Activated CD4-positive, alpha-beta T cell treated with anti-CD3 and anti-CD28 coated beads for 4 hours (primary cell): ENCODE results near the gene PNLIPRP1.

Experiments used
- DNase-seq, 2 donors: peaks; one replicate each; pipeline ENCODE4 v3.0.0-alpha.2; 2020

Gene PNLIPRP1

DNA sequence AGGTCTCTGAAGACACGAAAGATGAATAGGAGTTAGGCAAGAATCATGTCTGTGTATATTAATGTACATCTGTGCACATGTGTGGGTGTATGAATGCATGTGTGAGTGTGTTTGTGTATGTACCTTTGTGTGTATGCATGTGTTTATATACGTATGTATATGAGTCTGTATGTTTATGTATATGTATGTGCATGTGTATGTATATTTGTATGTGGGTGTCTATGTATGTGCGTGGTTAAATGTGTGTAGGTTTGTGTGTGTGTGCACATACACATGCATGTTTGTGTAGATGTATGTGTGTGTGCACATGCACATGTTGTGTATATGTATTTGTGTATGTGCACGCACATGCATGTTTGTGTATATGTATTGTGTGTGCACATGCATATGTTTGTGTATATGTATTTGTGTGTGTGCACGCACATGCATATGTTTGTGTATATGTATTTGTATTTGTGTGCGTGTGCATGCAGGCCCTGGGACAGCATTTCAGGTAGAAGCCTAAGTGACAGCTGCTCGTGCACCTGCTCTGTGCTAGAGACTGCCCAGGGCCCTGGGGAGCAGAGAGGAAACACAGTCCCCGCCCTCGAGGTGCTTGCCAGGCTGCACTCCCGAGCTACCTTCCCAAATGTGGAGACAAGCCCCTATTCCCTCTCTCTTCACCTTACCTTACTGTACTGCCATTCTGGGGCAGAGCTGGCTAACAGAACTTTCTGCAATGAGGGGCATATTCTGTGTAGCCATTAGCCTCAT, 12.1 kb downstream of the PNLIPRP1 start:
- no peak for DNase-seq

DNA sequence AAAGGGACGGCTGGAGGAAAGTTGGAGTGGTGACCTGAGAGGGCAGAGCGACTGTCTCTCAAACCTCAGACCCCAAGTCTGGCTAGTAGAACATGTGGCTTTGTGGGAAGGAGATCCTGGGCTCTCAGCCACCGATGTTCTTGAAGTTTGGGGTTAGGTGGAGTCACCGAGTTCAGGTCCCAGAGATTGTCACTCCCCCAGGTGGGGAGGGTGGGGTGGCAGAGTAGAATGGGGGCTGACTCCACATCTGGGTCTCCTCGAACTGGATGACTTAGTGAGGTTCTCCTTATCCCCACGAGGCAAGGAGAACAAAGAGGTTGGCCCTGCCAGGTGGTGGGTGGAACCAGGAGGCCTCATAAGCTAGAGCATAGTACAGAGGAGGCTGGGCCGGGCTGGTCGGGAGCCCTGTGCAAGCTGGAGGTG, 15.3 kb downstream of the PNLIPRP1 start:
- no peak for DNase-seq

DNA sequence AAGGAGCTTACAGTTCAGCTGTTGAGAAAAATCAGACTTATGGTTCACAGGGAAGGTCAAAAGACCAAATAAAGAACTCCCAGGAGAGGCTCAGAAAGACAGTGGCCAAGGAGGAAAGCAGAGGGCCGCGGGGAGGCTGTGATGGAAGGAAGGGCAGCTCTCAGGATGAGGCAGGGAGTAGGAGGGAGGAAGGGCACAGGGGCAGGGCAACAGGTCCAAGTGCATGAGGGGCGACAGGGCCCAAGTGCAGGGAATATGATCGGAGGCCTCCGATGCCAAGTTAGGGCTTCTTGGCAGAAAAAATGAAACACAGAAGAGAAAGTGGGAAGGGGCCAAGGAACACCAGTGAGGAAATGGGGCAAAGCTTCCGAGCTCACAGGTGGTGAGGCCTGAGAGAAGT, 16.6 kb downstream of the PNLIPRP1 start:
- no peak for DNase-seq

DNA sequence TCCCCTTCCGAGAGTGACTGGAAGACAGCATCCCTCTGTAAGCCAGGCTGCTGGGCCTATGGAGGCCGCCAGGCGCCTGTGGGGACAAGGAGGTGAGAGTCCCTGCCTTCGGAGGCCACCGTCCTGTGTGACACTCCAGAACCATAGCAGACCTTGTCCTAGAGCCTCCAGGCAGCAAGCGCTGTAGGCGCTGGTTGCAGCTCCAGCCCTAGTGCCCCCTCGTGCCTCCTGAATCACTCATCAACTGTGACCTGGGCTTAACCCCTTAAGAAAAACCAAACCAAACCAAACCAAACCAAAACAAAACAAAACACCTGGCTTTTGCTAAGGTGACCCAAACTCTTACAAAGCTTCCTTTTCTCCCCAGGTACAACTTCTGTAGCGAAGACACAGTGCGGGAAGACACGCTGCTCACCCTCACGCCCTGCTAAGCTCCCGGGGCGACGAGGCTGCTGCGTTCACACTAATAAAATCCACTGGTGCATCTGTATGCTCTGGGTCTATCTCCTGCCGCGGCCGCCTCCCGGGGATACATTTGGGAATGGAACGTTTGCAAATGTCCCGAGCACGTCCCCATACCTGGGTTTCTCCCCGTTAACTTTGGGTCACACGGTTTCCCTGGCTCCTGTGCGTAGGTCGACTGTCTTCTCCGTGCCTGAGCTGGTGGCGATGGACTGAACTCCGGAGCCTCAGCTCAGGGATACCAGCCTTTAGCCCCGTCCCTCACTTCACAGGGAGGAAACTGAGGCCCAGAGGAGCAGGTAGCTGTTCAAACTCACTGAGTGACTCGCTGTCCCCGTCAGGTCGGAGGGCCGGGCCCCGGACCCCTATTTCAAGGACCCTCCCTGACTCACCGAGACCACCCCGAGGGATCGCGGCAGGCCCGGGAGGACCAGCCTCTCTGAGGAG, 18.2 kb downstream of the PNLIPRP1 start:
- no peak for DNase-seq

DNA sequence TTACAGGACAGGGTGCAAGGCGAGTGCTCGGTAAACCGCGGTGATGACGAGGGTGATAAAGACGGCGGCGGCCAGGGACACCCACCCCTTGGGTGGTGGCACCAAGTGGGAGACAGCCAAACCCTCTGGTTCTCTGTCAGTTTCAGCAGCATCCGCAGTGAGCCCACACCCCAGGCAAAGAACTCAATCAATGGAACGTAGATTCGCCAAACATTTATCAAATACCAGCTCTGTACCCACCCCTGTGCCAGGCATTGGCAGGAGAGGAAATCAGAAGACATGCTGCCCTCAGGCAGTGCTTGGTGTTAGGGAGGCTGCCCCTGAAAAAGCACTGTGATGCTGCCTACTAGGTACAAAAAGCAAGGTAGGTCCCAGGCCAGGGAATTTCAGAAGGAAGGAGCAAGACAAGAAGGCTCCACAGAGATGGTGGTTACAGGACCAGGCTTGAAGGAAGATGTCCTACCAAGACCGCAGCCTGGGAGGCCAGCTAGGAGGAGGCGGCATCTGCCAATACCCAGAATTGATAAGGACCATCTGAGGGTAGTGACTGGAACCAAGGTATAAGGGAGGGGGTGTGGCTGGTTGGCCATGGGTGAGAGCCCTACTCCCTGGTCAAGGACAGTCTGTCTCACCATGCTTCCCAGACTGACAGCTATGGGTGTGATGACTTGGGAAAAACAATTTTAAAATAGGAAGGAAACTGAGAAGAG, 19.8 kb downstream of the PNLIPRP1 start:
- DNase-seq, result no peak

DNA sequence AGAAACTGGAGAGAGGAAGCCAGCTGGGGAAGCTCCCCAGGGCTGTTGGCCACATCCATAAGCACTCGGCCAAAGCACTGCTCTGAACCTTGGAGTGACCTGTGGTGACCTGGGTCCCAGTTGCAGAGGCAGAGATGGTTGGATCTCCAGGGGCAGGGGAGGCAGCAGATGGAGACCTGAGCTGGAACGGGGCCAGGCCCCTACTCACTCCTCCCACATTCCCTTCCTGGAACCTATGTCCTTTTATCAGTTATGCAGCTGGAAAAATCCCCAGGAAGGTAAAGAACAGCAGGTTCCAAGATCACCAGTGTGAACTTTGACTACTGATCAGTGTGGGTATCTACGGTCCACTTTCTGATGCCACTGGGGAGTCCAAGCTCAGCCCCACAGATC, 20.4 kb downstream of the PNLIPRP1 start:
- DNase-seq, result no peak

DNA sequence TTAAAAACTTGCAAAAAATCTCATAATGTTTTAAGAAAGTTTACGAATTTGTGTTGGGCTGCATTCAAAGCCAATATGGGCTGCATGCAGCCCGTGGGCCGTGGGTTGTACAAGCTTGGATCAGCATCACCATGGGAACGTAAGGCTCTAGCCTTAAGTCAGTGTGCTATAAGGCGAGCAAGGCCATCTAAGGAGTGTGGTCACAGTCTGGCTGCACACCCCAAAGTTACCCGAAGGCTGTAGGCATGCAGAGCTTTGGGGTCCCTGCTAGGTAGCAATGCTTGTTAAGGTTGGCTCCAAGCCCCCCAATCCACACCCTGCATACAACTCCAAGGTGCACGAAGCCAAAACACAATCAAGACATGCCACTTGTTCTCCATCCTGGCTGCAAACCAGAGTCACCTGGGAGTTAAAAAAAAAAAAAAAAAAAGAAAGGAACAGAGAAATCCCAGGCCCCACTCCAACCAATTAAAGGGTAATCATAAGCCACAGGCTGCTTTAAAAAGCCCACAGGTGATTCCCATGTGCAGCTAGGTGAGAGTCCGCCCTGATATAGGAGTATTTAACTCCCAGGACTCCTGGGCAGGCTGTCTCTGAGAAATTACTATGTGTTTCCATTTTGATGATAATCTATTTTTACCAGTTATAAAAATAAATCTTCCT, 21.5 kb downstream of the PNLIPRP1 start:
- no peak for DNase-seq

DNA sequence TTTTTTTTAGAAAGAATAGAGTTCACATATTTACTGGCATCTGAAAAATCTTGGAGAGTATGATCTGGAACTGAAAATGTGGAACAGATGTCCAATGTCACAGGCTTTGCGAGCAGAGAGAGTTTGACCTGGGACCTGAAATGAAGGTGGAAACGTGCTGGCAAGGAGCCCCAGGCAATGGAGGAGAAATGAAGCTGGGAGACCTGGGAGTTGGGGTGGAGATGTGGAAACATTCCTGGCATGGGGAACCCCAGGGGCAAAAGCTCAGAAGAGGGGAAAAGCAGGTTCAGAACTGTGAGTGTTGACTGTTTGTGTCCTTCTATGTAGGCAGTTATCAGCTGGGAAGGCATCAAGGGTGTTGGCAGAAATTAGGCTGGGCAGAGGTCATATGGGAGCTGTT, 22.7 kb downstream of the PNLIPRP1 start:
- DNase-seq, result no peak

DNA sequence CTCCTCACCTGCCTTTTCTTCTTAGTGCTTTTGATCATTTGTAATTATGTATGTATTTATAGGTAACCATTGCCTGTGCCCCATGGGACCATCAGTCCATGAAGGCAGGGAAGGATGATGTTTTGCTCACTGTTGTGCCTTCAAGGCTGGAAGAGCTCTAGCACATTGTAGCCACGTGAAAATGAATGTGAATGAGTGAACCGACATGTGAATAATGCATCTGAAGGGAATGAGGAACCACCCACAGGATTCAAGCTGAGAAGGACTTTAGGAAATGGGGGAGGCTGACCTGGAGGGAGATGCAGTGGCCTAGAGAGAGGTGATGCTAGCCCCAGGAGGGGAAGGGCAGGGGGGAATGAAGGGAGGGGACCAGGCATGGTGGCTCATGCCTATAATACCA, 24.0 kb downstream of the PNLIPRP1 start:
- no peak for DNase-seq

DNA sequence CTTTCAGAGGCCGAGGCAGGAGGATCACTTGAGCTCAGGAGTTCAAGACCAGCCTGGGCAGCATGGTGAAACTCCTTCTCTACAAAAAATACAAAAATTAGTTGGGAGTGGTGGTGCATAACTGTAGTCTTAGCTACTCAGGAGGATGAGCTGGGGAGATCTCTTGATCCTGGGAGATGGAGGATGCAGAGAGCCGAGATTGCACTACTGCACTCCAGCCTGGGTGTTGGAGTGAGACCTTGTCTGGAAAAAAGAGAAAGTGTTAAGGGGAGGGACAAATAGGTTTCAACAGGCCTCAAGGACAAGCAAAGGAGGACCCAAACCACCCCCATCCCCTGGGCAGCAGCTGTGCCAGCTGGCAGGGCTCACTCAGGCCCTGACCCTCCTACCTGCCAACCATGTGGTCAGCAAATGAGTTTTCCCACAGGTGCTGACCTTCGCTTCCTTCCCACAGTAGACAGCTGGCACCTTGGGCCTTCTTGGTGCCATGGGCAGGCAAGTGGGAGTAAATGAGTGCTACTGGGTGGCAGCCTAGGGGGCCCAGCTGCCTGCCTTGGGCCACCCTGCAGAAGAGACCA, 24.5 kb downstream of the PNLIPRP1 start:
- no peak for DNase-seq

DNA sequence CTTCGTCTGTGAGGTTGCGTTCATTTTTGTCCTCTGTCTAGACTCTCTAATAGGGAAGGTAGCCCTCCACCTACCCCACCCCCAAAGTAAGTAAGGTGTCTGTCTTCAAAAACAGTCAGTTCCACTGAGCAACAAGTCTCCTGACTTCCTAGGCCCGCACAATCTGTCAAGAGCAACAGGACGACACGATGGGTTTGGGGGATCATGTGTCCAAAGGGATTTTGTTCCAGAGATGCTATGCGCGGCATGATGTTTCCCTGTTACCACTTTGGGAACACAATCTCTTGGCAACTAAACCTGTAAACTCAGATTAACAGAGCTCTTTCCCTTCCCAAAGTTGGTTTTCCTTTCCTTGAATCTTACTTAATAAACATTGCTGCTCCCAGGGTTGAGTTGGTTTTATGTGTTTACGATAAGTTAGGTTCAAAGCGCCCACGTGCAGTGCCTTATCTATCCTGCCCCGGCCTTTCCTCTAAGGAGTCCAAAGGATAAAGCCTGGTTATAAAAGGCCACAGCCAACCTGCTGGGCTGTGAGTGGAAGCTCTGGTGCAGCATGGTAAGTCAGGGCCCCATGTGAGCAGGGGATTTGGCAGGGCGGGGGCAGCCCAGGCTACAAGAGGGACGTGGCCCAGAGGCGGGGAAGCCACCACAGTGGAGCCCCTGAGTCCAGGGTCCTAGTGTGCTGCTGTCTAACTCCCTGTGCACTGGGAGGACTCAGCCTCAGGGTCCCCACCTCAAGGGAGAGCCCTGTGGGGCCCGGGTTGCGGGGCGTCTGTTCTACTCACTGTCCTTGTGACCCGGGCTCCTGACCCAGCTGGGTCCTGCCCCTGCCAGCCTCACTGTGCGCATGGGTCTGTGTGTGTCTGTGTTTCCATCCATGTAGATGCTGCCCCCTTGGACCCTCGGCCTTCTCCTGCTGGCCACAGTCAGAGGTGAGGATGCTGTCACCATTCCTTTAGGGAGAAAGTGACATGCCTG, 30.0 kb downstream of the PNLIPRP1 start, which contains the start of gene PNLIPRP2:
PNLIPRP2 (plus strand) TSS at position 531 of the 978 bp plus-strand sequence.
- no peak for DNase-seq

DNA sequence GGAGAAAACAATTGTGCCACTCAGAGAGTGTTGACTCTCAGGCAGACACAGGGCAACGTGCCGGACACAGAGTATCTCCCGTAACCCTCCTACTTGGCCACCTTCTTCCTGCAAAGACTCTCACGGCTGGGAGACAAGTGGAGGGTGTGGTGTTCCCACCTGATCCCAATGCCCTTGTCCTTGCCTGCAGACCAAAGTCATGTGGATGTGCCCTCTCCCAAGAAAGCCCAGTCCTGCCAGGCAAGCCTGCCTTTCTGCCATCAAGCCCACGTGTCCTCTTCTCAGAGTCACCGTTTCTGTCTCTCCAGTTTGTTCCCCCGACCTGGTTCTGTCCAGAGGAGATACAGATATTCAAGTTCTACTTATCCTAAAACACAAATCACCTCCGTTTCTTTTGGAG, 30.7 kb downstream of the PNLIPRP1 start:
- no peak for DNase-seq

DNA sequence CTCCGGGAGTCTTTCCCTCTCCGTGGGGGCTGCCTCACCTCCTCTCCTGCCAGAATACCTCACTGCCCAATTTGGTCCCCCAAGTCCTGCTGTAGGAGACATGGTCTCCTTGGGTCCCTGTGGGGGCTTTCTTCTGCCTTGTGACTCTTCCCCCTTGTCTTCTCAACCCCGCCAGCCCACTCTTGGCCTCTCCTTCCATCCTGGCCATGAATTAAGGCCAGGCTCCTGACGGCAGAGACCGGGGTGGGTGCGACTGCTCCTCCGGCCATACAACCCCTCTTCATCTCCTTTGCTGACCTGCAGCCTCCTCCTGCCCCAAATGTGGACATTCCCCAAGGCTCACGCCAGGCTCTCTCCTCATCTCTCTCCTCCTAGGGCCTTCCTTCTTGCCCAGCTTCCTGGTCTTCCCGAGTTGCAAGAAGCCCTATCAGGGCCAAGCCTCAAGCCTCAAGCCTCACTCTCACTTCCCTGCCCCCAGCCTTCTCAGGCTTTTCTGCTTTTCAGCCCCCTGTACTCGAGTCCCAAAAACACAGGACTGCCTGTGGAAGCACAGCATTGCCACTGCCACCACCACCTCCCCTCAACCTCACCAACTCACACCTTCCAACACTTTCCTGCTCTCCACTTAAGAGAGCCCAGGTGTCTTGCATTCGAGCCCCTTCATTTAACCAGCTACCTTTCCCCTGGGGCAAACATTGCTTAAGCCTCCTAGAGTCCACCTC, 31.3 kb downstream of the PNLIPRP1 start:
- no peak for DNase-seq

DNA sequence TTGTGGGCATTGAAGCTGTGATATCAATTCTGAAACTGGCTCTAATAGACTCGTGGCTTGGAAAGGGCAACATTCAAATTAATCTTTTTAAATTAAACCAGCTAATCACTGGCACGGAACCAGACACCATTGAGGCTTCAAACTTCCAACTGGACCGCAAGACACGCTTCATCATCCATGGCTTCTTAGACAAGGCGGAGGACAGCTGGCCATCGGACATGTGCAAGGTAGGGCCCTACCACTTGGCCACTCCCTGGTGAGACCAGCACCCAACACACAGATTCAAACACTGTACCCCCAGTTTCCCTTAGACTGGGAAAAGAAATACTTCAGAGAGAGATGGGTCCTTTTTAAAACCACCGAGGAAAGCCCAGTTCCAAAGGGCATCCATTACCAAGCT, 35.1 kb downstream of the PNLIPRP1 start:
- DNase-seq, result no peak

DNA sequence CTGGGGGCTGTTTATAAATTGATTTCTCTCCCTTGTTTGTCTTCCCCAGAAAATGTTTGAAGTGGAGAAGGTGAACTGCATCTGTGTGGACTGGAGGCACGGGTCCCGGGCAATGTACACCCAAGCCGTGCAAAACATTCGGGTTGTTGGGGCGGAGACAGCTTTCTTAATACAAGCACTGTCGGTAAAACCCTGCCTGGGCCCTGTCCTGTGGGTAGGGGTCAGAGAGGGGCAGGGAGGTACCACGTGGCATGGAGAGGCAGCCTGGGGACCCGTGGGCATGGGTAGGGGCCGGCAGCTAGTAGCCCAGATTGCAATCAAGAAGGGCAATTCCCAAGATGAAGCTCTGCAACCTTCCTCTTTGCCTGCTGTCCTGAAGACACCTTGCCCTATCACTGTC, 36.1 kb downstream of the PNLIPRP1 start:
- DNase-seq, result no peak

DNA sequence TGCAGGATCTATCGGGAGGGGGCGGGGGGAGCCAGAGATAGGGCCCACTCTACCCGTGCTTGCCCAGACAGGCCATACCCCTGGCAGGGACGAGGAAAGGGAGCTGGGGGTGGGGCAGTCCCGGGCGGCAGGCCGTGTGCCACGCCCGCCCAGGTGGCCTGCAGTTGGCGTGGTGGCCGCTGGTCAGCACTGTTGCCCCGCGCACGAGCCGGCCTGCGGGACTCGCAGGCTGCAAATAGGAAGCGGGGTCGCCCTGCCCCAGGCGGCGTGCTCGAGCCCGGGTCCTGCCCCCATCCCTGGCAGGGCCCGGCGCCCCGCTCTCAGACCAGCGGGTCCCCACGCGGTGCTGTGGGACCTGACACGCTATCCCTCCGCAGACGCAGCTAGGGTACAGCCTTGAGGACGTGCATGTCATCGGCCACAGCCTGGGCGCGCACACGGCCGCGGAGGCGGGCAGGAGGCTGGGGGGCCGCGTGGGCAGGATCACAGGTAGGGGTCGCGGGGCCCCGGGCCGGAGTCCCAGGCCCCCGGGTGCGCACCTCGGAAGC, 36.7 kb downstream of the PNLIPRP1 start:
- DNase-seq, result no peak

DNA sequence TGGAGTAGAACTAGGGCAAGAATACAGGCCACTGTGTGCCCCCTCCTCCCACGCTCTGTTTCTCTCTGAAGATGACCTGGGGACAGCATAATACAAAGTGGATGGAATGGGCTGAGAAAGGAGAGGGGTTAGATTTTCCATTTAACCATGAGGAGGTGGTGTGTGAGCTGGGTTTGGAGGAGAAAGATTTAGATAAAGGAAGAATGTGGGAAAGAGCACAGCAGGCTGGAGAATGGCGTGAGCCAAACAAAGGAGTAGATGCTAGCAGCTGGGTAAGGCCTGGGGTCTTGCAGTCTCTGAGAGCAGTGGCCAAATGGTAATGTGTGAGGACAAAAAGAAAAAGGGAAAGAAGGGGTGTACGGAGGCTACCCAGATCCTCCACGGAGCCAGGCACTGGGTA, 38.6 kb downstream of the PNLIPRP1 start:
- DNase-seq, result no peak

DNA sequence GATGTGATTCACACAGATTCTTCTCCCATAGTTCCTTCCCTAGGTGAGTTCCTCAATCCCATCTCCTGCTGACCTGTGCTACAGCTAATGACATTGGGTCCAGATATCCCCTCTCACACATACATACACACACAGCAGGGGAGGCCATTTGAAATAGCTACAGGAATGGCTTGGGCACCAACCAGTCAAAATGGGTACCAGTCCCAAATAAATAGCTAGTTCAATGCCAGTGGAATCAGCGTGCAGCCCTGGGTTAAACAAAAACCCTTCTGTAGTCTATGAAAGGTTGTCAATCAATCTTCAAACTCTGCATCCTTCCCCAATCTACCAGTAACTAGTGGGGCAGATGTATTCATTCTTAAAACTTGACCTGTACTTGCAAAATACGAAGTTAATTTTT, 39.3 kb downstream of the PNLIPRP1 start:
- DNase-seq, result no peak

DNA sequence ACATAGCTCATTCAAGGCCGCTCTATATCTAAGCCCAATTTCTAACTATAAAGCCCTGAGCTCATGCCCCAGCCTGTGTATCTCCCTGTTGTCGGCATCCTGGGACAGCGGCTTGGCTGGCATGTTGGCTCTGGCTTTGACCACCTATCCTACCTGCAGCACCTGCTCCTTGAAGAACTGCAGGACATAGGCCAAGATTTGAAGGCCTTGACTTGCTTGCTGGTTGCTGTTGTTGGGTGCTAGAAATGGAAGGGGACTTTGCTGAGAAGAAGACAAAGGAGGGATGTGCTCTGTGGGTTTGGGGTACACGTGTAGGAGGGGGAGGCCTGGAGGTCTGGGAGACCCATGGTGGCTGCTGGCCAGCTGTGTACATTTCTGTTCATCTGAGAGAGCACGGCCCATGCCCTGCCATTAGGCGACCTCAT, 41.1 kb downstream of the PNLIPRP1 start:
- no peak for DNase-seq

DNA sequence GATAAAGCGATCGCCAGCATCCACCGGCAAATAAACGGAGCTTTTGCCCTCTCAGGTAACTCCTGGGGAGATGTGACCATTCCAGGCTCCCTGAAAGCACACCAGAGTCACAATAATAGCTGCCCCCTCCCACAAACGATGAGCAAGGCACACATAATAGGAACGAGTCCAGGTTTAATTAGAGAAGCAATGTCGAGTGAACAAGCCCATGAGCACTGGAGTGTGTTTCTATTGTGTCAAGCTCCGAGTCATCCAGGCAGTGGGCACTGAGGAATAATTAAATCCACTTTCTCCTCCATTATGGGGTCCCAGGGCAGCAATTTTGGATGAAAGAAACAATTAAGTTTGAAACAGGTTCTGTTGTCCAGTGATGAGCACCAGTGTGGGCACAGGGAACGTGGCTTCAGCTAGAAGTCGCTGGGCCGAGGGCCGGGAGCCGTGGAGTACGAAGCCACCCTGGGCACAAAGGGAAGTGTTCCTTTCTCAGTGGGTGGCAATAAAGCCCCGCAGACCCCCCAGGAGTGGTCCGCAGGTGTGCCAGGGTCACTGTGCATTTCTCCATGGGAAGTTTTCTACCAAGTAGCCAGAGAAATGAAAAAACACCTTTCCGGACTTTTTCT, 41.9 kb downstream of the PNLIPRP1 start:
- no peak for DNase-seq
